ENCODE data around the gene KCNQ4.

- TF ChIP-seq, protein P1, sequence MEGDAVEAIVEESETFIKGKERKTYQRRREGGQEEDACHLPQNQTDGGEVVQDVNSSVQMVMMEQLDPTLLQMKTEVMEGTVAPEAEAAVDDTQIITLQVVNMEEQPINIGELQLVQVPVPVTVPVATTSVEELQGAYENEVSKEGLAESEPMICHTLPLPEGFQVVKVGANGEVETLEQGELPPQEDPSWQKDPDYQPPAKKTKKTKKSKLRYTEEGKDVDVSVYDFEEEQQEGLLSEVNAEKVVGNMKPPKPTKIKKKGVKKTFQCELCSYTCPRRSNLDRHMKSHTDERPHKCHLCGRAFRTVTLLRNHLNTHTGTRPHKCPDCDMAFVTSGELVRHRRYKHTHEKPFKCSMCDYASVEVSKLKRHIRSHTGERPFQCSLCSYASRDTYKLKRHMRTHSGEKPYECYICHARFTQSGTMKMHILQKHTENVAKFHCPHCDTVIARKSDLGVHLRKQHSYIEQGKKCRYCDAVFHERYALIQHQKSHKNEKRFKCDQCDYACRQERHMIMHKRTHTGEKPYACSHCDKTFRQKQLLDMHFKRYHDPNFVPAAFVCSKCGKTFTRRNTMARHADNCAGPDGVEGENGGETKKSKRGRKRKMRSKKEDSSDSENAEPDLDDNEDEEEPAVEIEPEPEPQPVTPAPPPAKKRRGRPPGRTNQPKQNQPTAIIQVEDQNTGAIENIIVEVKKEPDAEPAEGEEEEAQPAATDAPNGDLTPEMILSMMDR (conservative IDR thresholded peaks at IDR 0.05), result no peak
- TF ChIP-seq EZH2 (IDR thresholded peaks at IDR 0.05; ENCODE audit: low read depth), result no peak
Observed at GRCh38 chr1:40740039-40740996, 43.3 kb upstream of the KCNQ4 start.

All from PC-9 (cell line).